Measurements from ENCODE around the gene COL4A6.

The COL4A6 gene

GRCh38 chrX:108353452-108353851, 84.8 kb downstream of the COL4A6 start:
- no peak overlapping the region for H3K4me3 ChIP-seq (ENCODE audit: low read length)
- no peak for DNase-seq (ENCODE audit: low read depth)
- TF ChIP-seq, protein P1, sequence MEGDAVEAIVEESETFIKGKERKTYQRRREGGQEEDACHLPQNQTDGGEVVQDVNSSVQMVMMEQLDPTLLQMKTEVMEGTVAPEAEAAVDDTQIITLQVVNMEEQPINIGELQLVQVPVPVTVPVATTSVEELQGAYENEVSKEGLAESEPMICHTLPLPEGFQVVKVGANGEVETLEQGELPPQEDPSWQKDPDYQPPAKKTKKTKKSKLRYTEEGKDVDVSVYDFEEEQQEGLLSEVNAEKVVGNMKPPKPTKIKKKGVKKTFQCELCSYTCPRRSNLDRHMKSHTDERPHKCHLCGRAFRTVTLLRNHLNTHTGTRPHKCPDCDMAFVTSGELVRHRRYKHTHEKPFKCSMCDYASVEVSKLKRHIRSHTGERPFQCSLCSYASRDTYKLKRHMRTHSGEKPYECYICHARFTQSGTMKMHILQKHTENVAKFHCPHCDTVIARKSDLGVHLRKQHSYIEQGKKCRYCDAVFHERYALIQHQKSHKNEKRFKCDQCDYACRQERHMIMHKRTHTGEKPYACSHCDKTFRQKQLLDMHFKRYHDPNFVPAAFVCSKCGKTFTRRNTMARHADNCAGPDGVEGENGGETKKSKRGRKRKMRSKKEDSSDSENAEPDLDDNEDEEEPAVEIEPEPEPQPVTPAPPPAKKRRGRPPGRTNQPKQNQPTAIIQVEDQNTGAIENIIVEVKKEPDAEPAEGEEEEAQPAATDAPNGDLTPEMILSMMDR (IDR thresholded peaks at IDR 0.05; ENCODE audit: insufficient read depth, low read depth, low read length, missing control alignments): no peak

- DNase-seq (ENCODE audit: low read depth): no peak
- no peak overlapping the region for H3K4me3 ChIP-seq (ENCODE audit: low read length)
- TF ChIP-seq, protein P1 (IDR thresholded peaks at IDR 0.05; ENCODE audit: insufficient read depth, low read depth, low read length, missing control alignments): no peak
Observed at GRCh38 chrX:108349210-108349609, 89.0 kb downstream of the COL4A6 start.

GRCh38 chrX:108348525-108348924, 89.7 kb downstream of the COL4A6 start:
- no peak overlapping the region for H3K4me3 ChIP-seq (ENCODE audit: low read length)
- no peak for DNase-seq (ENCODE audit: low read depth)
- TF ChIP-seq, protein P1 (IDR thresholded peaks at IDR 0.05; ENCODE audit: insufficient read depth, low read depth, low read length, missing control alignments): no peak

GRCh38 chrX:108347800-108348199, 90.4 kb downstream of the COL4A6 start:
- TF ChIP-seq, protein P1 (IDR thresholded peaks at IDR 0.05; ENCODE audit: insufficient read depth, low read depth, low read length, missing control alignments): no peak
- DNase-seq (ENCODE audit: low read depth): no peak

DNA sequence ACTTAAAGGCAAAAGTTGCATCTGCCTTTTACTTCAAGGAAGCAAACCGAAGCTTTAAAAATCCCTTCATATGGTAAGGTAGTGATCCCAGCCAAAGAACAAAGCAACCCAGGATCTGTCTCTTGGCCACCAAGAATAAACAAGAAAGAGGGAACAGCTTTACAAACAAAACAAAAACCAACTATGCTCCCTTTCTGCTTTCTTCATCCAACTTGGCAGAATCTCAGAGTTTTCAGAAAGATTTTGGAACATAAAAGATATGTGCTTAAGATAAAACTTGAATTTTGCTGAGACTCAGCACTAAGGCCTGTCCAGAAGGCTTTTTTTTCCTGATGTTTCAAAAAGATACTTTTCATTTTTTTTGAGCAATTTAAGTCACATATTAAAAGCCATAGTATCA, 94.0 kb downstream of the COL4A6 start:
- DNase-seq (ENCODE audit: low read depth): no peak
- TF ChIP-seq, protein P1 (IDR thresholded peaks at IDR 0.05; ENCODE audit: insufficient read depth, low read depth, low read length, missing control alignments): no peak
- H3K4me3 ChIP-seq (ENCODE audit: low read length): no peak overlapping the region

More at GRCh38 chrX:108347800-108348199, 90.4 kb downstream of the COL4A6 start:
- H3K4me3 ChIP-seq (ENCODE audit: low read length): no peak overlapping the region

- no peak for DNase-seq (ENCODE audit: low read depth)
- TF ChIP-seq, protein P1 (IDR thresholded peaks at IDR 0.05; ENCODE audit: insufficient read depth, low read depth, low read length, missing control alignments): no peak
- H3K4me3 ChIP-seq (ENCODE audit: low read length): no peak overlapping the region
Observed at GRCh38 chrX:108341947-108342346, 96.3 kb downstream of the COL4A6 start.

- TF ChIP-seq, protein P1 (IDR thresholded peaks at IDR 0.05; ENCODE audit: insufficient read depth, low read depth, low read length, missing control alignments): no peak
- H3K4me3 ChIP-seq (ENCODE audit: low read length): no peak overlapping the region
- no peak for DNase-seq (ENCODE audit: low read depth)
Observed at GRCh38 chrX:108332281-108332680, 105.9 kb downstream of the COL4A6 start.
